H1 (cell line): Measurements from ENCODE around the gene RTTN. TPM values are rescaled to one million over a fixed set of nuclear protein-coding genes. Genes with fewer than 3 reads are reported as not detected.

ENCODE experiments used
- CTCF ChIA-PET: fragments of 300-600 bp; sonication (Branson Sonifier 250); formaldehyde crosslinking; loops from one replicate; lab custom pipeline; 2021; ENCODE audit not compliant: partially characterized antibody; lab: Charles Lee
- POLR2A ChIA-PET: fragments of 300-600 bp; sonication (Branson Sonifier 250); formaldehyde crosslinking; loops from one replicate; lab custom pipeline; 2021; ENCODE audit warnings: inconsistent platforms; ENCODE audit not compliant: partially characterized antibody; lab: Charles Lee
- DNase-seq, 2 experiments: peaks; one replicate each; pipeline versions ENCODE4 v3.0.0 to v3.0.0-alpha.2; 2010 to 2022; ENCODE audit warnings: low spot score in 2 of 2, low read depth in 1 of 2, mixed read lengths in 1 of 2
- FAIRE-seq: peaks from 2 replicates; lab custom pipeline; 2011; peaks lifted over from hg19 to GRCh38; lab: Jason Lieb, UNC
- H2AFZ ChIP-seq: 2 replicates; pipeline ENCODE4 v1.8.1; 2012; ENCODE audit warnings: low read length, inconsistent platforms
- H2AK5ac ChIP-seq: 2 replicates; pipeline ENCODE4 v1.6.1; 2013; ENCODE audit warnings: low read depth, low read length
- H2BK120ac ChIP-seq: replicated peaks from 2 replicates; pipeline ENCODE3; 2013; ENCODE audit warnings: low read depth, low read length, inconsistent platforms
- H2BK12ac ChIP-seq: 2 replicates; pipeline ENCODE4 v1.6.1; 2013; ENCODE audit warnings: low read depth, low read length
- H2BK15ac ChIP-seq: 2 replicates; pipeline ENCODE4 v1.6.1; 2013; ENCODE audit warnings: low read length
- H2BK20ac ChIP-seq: 2 replicates; pipeline ENCODE4 v1.6.1; 2013; ENCODE audit warnings: low read length
- H2BK5ac ChIP-seq: 2 replicates; pipeline ENCODE4 v1.6.1; 2013; ENCODE audit warnings: low read depth, low read length
- H3K14ac ChIP-seq: 2 replicates; pipeline ENCODE4 v1.6.1; 2013; ENCODE audit warnings: inconsistent platforms; ENCODE audit not compliant: insufficient read length
- H3K18ac ChIP-seq: 2 replicates; pipeline ENCODE4 v1.6.1; 2013; ENCODE audit warnings: low read length; ENCODE audit errors: extremely low read depth
- H3K23ac ChIP-seq: 2 replicates; pipeline ENCODE4 v1.6.1; 2013; ENCODE audit warnings: inconsistent platforms; ENCODE audit not compliant: insufficient read length
- H3K23me2 ChIP-seq: 2 replicates; pipeline ENCODE4 v1.6.1; 2013; ENCODE audit warnings: low read depth, low read length
- H3K27ac ChIP-seq: 2 replicates; pipeline ENCODE4 v1.6.1; 2011; ENCODE audit warnings: low read depth, low read length, inconsistent platforms
- H3K27me3 ChIP-seq, 4 experiments: replicated peaks in 1 of 4; 1 replicate in 1 of 4; 2 replicates in 3 of 4; pipeline versions ENCODE4 v1.6.1 to v1.8.1; 2011 to 2013; ENCODE audit warnings: low read length in 3 of 4, mild to moderate bottlenecking in 3 of 4, inconsistent platforms in 2 of 4, mixed read lengths in 2 of 4, moderate library complexity in 1 of 4; ENCODE audit not compliant: control insufficient read depth in 3 of 4, insufficient read depth in 3 of 4; ENCODE audit errors: extremely low read depth in 1 of 4
- H3K36me3 ChIP-seq, 4 experiments: 2 replicates each; pipeline versions ENCODE4 v1.6.1 to v1.8.1; 2011 to 2013; ENCODE audit warnings: mild to moderate bottlenecking in 4 of 4, low read length in 3 of 4, moderate library complexity in 2 of 4, control low read depth in 1 of 4, inconsistent platforms in 1 of 4; ENCODE audit not compliant: insufficient read depth in 4 of 4, control insufficient read depth in 2 of 4
- H3K4ac ChIP-seq: replicated peaks from 2 replicates; pipeline ENCODE3; 2013; ENCODE audit warnings: low read length, low read depth, mixed read lengths, inconsistent platforms; ENCODE audit not compliant: insufficient read length
- H3K4me1 ChIP-seq, 4 experiments: replicated peaks in 1 of 4; 1 replicate in 1 of 4; 2 replicates in 3 of 4; pipeline versions ENCODE4 v1.6.1 to v1.8.1; 2011 to 2013; ENCODE audit warnings: low read length in 3 of 4, inconsistent platforms in 2 of 4, mixed read lengths in 1 of 4; ENCODE audit not compliant: insufficient read depth in 4 of 4, control insufficient read depth in 3 of 4
- H3K4me2 ChIP-seq, 2 experiments: 2 replicates each; pipeline versions ENCODE4 v1.6.1 to v1.8.1; 2011 to 2013; ENCODE audit warnings: low read depth in 2 of 2, low read length in 2 of 2, control low read depth in 1 of 2, inconsistent platforms in 1 of 2, mild to moderate bottlenecking in 1 of 2; ENCODE audit not compliant: insufficient read depth in 1 of 2
- H3K4me3 ChIP-seq, 4 experiments: fragments of 200-600, 300-600 bp in 1 of 4; sonication (generic), shearing (Covaris generic), sonication (Bioruptor Twin) in 1 of 4; 2 replicates each; pipeline versions ENCODE4 v1.5.1 to v1.8.1; 2011 to 2016; ENCODE audit warnings: low read length in 4 of 4, low read depth in 3 of 4, control low read depth in 2 of 4, inconsistent platforms in 2 of 4, mild to moderate bottlenecking in 2 of 4, mixed read lengths in 1 of 4, moderate library complexity in 1 of 4; ENCODE audit not compliant: insufficient read depth in 2 of 4; ENCODE audit errors: extremely low read depth in 1 of 4
- H3K56ac ChIP-seq: replicated peaks from 2 replicates; pipeline ENCODE3; 2013; ENCODE audit warnings: low read depth, mild to moderate bottlenecking, mixed read lengths, low read length, inconsistent platforms; ENCODE audit not compliant: insufficient read length
- H3K79me1 ChIP-seq: 2 replicates; pipeline ENCODE4 v1.6.1; 2013; ENCODE audit warnings: low read depth, low read length, control low read depth
- H3K79me2 ChIP-seq, 2 experiments: 2 replicates each; pipeline versions ENCODE4 v1.6.1 to v1.8.1; 2012 to 2013; ENCODE audit warnings: low read length in 2 of 2, mild to moderate bottlenecking in 2 of 2, inconsistent platforms in 1 of 2; ENCODE audit not compliant: insufficient read depth in 2 of 2, control insufficient read depth in 1 of 2
- H3K9ac ChIP-seq, 4 experiments: replicated peaks in 1 of 4; 1 replicate in 1 of 4; 2 replicates in 3 of 4; pipeline versions ENCODE4 v1.6.1 to v1.8.1; 2011 to 2013; ENCODE audit warnings: low read depth in 3 of 4, low read length in 3 of 4, control low read depth in 2 of 4, mild to moderate bottlenecking in 2 of 4, moderate library complexity in 2 of 4, inconsistent platforms in 1 of 4; ENCODE audit errors: extremely low read depth in 1 of 4
- H3K9me3 ChIP-seq, 2 experiments: 2 replicates each; pipeline versions ENCODE4 v1.6.1 to v1.8.1; 2012 to 2013; ENCODE audit warnings: mild to moderate bottlenecking in 2 of 2, moderate library complexity in 2 of 2, control low read depth in 1 of 2, inconsistent platforms in 1 of 2, low read depth in 1 of 2, low read length in 1 of 2, mixed read lengths in 1 of 2; ENCODE audit not compliant: insufficient read depth in 2 of 2
- H4K20me1 ChIP-seq, 2 experiments: replicated peaks in 1 of 2; 2 replicates each; pipeline versions ENCODE3 to v1.8.1; 2011 to 2013; ENCODE audit warnings: inconsistent platforms in 2 of 2, low read length in 2 of 2, mild to moderate bottlenecking in 1 of 2; ENCODE audit not compliant: insufficient read depth in 2 of 2, control insufficient read depth in 1 of 2
- H4K5ac ChIP-seq: 2 replicates; pipeline ENCODE4 v1.6.1; 2013; ENCODE audit warnings: low read length, low read depth, mixed read lengths, inconsistent platforms; ENCODE audit not compliant: insufficient read length
- H4K8ac ChIP-seq: 2 replicates; pipeline ENCODE4 v1.8.0; 2013; ENCODE audit warnings: mild to moderate bottlenecking, moderate library complexity, low read length, inconsistent platforms; ENCODE audit not compliant: insufficient read depth; ENCODE audit errors: extremely low read depth
- H4K91ac ChIP-seq: replicated peaks from 2 replicates; pipeline ENCODE3; 2013; ENCODE audit warnings: low read length, mixed read lengths, inconsistent platforms; ENCODE audit not compliant: insufficient read length
- WGBS, 2 experiments: shearing (Covaris generic) in 1 of 2; methylation state at CpG; one replicate each; pipeline versions ENCODE4 v1.1.6 to v1.1.7; 2013 to 2015; ENCODE audit warnings: low lambda C conversion rate in 2 of 2, mixed read lengths in 2 of 2, inconsistent platforms in 1 of 2, low coverage in 1 of 2, missing lambda C conversion rate in 1 of 2; ENCODE audit not compliant: insufficient replicate concordance in 2 of 2, insufficient coverage in 1 of 2, insufficient read length in 1 of 2; ENCODE audit errors: extremely low coverage in 1 of 2, missing lambda C conversion rate in 1 of 2; 5-methylcytosine and 5-hydroxymethylcytosine counted together
- polyA plus RNA-seq, 7 experiments: library from polyadenylated mRNA; depleted of rRNA in 3 of 7; stranded (reverse) in 5 of 7; unstranded in 2 of 7; fragments of >200 nt in 5 of 7; fragments of 200-250 nt in 2 of 7; gene quantifications; 1 replicate in 5 of 7; 2 replicates in 1 of 7; 4 replicates in 1 of 7; pipeline versions ENCODE4 v1.2.1 to v1.2.3, GENCODE V29; 2011 to 2013; ENCODE audit warnings: missing spikeins in 2 of 7, mixed read lengths in 2 of 7
- total RNA-seq: library from RNA; stranded (reverse); fragmentation: NEBNext Ultra II Directional; extraction: Animal tissue kit (Norgen Biotek cat#: 25700); gene quantifications from 2 replicates; pipeline ENCODE4 v1.2.1, GENCODE V29; 2021
- TF ChIP-seq, protein P1 (sequence below): IDR thresholded peaks from 2 replicates; pipeline ENCODE4 v1.6.1; 2011; ENCODE audit warnings: low read length, improper control_type of control experiment

RTTN gene
- total and polyA plus RNA-seq, 2 of the 8 experiments (the other 6 are each of a cell fraction or from before 2014, with no cell fraction given) = 9.1 to 21.4 TPM

DNA sequence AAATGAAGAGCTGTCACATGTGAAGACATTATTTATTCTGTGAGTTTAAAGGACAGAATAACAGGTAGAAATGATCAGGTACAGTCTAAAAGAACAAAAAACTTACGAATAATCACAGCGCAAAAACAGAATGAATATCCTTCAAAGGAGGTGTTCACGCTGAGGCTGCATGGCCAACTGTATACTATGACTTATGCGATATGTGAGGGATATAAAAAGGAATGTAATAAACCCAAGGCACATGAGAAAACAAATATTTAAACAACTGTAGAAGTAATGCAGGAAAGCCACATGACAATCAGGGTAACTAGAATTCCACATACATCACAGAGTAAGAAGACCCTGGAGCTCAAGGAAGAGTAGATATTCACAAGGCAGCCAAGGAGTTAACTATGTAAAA is 81.3 kb downstream of the RTTN start:
- no peak overlapping the region for H2BK5ac ChIP-seq

More for the DNA sequence above, 81.3 kb downstream of the RTTN start:
- H2BK120ac ChIP-seq = no peak overlapping the region
- no peaks in the 10 kb centered on the region for H3K79me2 ChIP-seq
- no peak overlapping the region for H4K5ac ChIP-seq
- no peak overlapping the region for H2AFZ ChIP-seq
- H3K36me3 ChIP-seq = peaks cover 0 to 4% (median 0%) of the 10 kb centered on the region in 4 experiments; a peak in 1 of 8 replicates
- H2BK20ac ChIP-seq = no peak overlapping the region
- no peak overlapping the region for H3K4me3 ChIP-seq
- no peak overlapping the region for H4K91ac ChIP-seq
- H3K4me1 ChIP-seq = no peaks in the 10 kb centered on the region
- H3K4me2 ChIP-seq = no peak overlapping the region
- H3K23me2 ChIP-seq = no peaks in the 10 kb centered on the region
- H3K79me1 ChIP-seq = no peaks in the 10 kb centered on the region
- no peak overlapping the region for H3K27ac ChIP-seq
- no peaks in the 10 kb centered on the region for H3K27me3 ChIP-seq
- H2AK5ac ChIP-seq = no peak overlapping the region
- H3K9me3 ChIP-seq = no peaks in the 10 kb centered on the region
- POLR2A ChIA-PET = interaction anchor here (1.0 kb wide), 1 partner anchor 12 kb away, joined by 5 read pairs; no protein-coding TSS in a partner anchor
- H4K20me1 ChIP-seq = no peaks in the 10 kb centered on the region
- no peak overlapping the region for H4K8ac ChIP-seq
- CTCF ChIA-PET = interaction anchor here (0.6 kb wide), 1 partner anchor 368 kb away, joined by 4 read pairs; no protein-coding TSS in a partner anchor
- H3K4ac ChIP-seq = no peak overlapping the region
- FAIRE-seq (no peak), DNase-seq (no peak)
- H2BK15ac ChIP-seq = no peak overlapping the region
- no peak overlapping the region for H3K56ac ChIP-seq
- TF ChIP-seq, protein P1, sequence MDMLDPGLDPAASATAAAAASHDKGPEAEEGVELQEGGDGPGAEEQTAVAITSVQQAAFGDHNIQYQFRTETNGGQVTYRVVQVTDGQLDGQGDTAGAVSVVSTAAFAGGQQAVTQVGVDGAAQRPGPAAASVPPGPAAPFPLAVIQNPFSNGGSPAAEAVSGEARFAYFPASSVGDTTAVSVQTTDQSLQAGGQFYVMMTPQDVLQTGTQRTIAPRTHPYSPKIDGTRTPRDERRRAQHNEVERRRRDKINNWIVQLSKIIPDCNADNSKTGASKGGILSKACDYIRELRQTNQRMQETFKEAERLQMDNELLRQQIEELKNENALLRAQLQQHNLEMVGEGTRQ = no peak
- TF ChIP-seq, all 59 proteins: peak for 0
- Histone ChIP-seq H3K23ac (no peak overlapping the region), H3K9ac (no peak overlapping the region), H2BK12ac (no peak overlapping the region), H3K18ac (no peak overlapping the region), H3K14ac (no peak overlapping the region)
- WGBS, 2 experiments = 94% methylated on average over 4 of the region's 4 CpGs; no CpG with 5 or more reads in 1 of the 2 experiments
